Peyer's patch (tissue), 4 donors: ENCODE results near the gene SLC22A16.

Source experiments
- POLR2A ChIP-seq, 2 donors: fragments of 450-650 bp; IDR thresholded peaks; one replicate each; pipeline ENCODE4 v1.5.1; 2017; ENCODE audit warnings: antibody characterized with exemption in 2 of 2, mild to moderate bottlenecking in 2 of 2, moderate library complexity in 2 of 2
- TF ChIP-seq, protein P1 (sequence below), 6 experiments: fragments of 450-650 bp in 4 of 6; fragments of 200-600 bp in 2 of 6; sonication (generic) in 1 of 6; IDR thresholded peaks; one replicate each; pipeline ENCODE4 v1.5.1; 2017 to 2019; ENCODE audit warnings: antibody characterized with exemption in 6 of 6, mild to moderate bottlenecking in 3 of 6, moderate library complexity in 1 of 6

GRCh38 chr6:110492584-110492983, 16.2 kb upstream of the SLC22A16 start:
- TF ChIP-seq, protein P1, sequence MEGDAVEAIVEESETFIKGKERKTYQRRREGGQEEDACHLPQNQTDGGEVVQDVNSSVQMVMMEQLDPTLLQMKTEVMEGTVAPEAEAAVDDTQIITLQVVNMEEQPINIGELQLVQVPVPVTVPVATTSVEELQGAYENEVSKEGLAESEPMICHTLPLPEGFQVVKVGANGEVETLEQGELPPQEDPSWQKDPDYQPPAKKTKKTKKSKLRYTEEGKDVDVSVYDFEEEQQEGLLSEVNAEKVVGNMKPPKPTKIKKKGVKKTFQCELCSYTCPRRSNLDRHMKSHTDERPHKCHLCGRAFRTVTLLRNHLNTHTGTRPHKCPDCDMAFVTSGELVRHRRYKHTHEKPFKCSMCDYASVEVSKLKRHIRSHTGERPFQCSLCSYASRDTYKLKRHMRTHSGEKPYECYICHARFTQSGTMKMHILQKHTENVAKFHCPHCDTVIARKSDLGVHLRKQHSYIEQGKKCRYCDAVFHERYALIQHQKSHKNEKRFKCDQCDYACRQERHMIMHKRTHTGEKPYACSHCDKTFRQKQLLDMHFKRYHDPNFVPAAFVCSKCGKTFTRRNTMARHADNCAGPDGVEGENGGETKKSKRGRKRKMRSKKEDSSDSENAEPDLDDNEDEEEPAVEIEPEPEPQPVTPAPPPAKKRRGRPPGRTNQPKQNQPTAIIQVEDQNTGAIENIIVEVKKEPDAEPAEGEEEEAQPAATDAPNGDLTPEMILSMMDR (IDR thresholded peaks at IDR 0.05) = no peak
- TF ChIP-seq POLR2A (IDR thresholded peaks at IDR 0.05) = no peak
